ENCODE data around the gene CPB1. TPM values are rescaled to one million over a fixed set of nuclear protein-coding genes. Genes with fewer than 3 reads are reported as not detected.

The CPB1 gene
- total and polyA plus RNA-seq, 2 of the 8 experiments (the other 6 are each of a cell fraction or from before 2014, with no cell fraction given): not detected

DNA sequence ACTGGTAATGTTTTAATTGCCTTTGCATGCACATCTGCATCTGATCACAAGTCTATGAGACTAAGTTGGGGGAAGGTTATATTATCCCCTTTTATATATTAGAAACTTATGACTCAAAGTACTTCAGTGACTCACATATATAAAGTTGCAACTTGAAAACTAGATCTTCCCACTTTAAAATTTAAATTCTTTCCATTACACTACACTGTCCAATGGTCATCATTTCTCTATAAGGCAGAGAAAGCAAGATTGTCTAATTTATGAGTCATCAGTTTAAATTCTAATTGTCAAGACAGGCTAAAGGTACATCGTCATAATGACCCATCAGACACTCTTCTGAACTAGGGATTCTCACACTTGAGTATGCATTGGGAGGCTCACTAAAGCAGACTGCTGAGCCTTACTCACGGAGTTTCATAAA is 75.4 kb downstream of the CPB1 start:
- CTCF ChIA-PET (ENCODE audit: partially characterized antibody): no interaction called here
- no peak overlapping the region for H2AFZ ChIP-seq (ENCODE audit: low read length)
- POLR2A ChIA-PET (ENCODE audit: partially characterized antibody): no interaction called here
- no peak for TF ChIP-seq HDAC2 (IDR thresholded peaks at IDR 0.05; ENCODE audit: borderline replicate concordance in 1 of 2, low read depth in 2 of 2, low read length in 2 of 2)
- no peak for TF ChIP-seq FOSL1 (IDR thresholded peaks at IDR 0.05; ENCODE audit: insufficient read depth, low read depth, low read length)
- TF ChIP-seq KDM4A (IDR thresholded peaks at IDR 0.05; ENCODE audit: low read depth, low read length, severe bottlenecking): no peak
- TF ChIP-seq TAF1 (IDR thresholded peaks at IDR 0.05; ENCODE audit: low read depth, low read length): no peak
- no peak for TF ChIP-seq EZH2 (IDR thresholded peaks at IDR 0.05; ENCODE audit: low read depth, low read length, severe bottlenecking)

More for the DNA sequence above, 75.4 kb downstream of the CPB1 start:
- Histone ChIP-seq H3K27ac (ENCODE audit: low read depth, low read length) (no peak overlapping the region), H2AK5ac (ENCODE audit: low read depth, low read length) (no peak overlapping the region), H3K4ac (replicated peaks; ENCODE audit: insufficient read length, low read depth, low read length) (no peak overlapping the region), H4K91ac (replicated peaks; ENCODE audit: insufficient read length, low read length) (no peak overlapping the region), H4K5ac (ENCODE audit: insufficient read length, low read depth, low read length) (no peak overlapping the region), H3K4me1 (replicated peaks in 1 of 4; ENCODE audit: control insufficient read depth in 3 of 4, insufficient read depth in 4 of 4, low read length in 3 of 4) (no peaks in the 10 kb centered on the region), H3K14ac (ENCODE audit: insufficient read length) (no peak overlapping the region), H3K18ac (ENCODE audit: extremely low read depth, low read length) (no peak overlapping the region), H3K79me1 (ENCODE audit: low read depth, low read length) (no peaks in the 10 kb centered on the region), H3K4me3 (ENCODE audit: extremely low read depth in 1 of 4, insufficient read depth in 2 of 4, low read depth in 3 of 4, low read length in 4 of 4) (no peak overlapping the region), H3K9ac (replicated peaks in 1 of 4; ENCODE audit: extremely low read depth in 1 of 4, low read depth in 3 of 4, low read length in 3 of 4) (no peak overlapping the region), H2BK5ac (ENCODE audit: low read depth, low read length) (no peak overlapping the region), H3K27me3 (replicated peaks in 1 of 4; ENCODE audit: control insufficient read depth in 3 of 4, extremely low read depth in 1 of 4, insufficient read depth in 3 of 4, low read length in 3 of 4) (no peaks in the 10 kb centered on the region), H3K79me2 (ENCODE audit: control insufficient read depth in 1 of 2, insufficient read depth in 2 of 2, low read length in 2 of 2) (no peaks in the 10 kb centered on the region), H3K23ac (ENCODE audit: insufficient read length) (no peak overlapping the region), H2BK12ac (ENCODE audit: low read depth, low read length) (no peak overlapping the region), H2BK120ac (replicated peaks; ENCODE audit: low read depth, low read length) (no peak overlapping the region), H4K8ac (ENCODE audit: extremely low read depth, insufficient read depth, low read length) (no peak overlapping the region), H4K20me1 (replicated peaks in 1 of 2; ENCODE audit: control insufficient read depth in 1 of 2, insufficient read depth in 2 of 2, low read length in 2 of 2) (no peaks in the 10 kb centered on the region), H2BK15ac (ENCODE audit: low read length) (no peak overlapping the region), H3K9me3 (ENCODE audit: insufficient read depth in 2 of 2, low read depth in 1 of 2, low read length in 1 of 2) (no peaks in the 10 kb centered on the region), H3K23me2 (ENCODE audit: low read depth, low read length) (no peaks in the 10 kb centered on the region), H3K4me2 (ENCODE audit: insufficient read depth in 1 of 2, low read depth in 2 of 2, low read length in 2 of 2) (no peak overlapping the region), H3K56ac (replicated peaks; ENCODE audit: insufficient read length, low read depth, low read length) (no peak overlapping the region), H2BK20ac (ENCODE audit: low read length) (no peak overlapping the region), H3K36me3 (ENCODE audit: control insufficient read depth in 2 of 4, insufficient read depth in 4 of 4, low read length in 3 of 4) (no peaks in the 10 kb centered on the region)
- FAIRE-seq (no peak), DNase-seq (ENCODE audit: low read depth in 1 of 2, low spot score in 2 of 2) (no peak)
- 90% methylated on average over 2 of the region's 2 CpGs; no CpG with 5 or more reads in 1 of the 2 experiments for WGBS, 2 experiments (ENCODE audit: extremely low coverage in 1 of 2, insufficient coverage in 1 of 2, insufficient read length in 1 of 2, insufficient replicate concordance in 2 of 2, low coverage in 1 of 2, low lambda C conversion rate in 2 of 2, missing lambda C conversion rate in 1 of 2)
